ENCODE measurements around the gene UBAP2L. TPM values are rescaled to one million over a fixed set of nuclear protein-coding genes. Genes with fewer than 3 reads are reported as not detected.

The UBAP2L gene
- total and polyA plus RNA-seq, 2 experiments from 2014 or later, result 98.5 to 157 TPM

DNA sequence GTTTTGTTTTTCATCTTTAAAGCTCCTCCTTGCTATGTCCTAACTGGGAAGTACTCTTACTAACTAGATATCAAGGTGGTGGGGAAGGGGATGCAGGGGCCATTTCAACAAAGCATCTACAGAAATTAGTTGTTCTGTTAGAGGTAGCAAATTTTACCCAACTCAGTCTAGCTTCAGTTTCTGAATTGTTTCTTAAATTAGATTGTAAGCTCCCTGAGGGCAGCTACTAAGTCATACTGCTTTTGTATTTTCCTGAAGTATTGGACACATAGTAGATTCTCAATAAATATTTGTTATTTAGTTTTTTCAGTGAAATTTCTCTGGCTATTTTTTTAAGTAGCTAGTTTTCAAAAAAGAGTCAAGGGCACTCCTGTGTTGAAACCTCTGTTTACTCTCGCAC lies 1.8 kb downstream of the UBAP2L start (continued):
- TF ChIP-seq, protein P1, sequence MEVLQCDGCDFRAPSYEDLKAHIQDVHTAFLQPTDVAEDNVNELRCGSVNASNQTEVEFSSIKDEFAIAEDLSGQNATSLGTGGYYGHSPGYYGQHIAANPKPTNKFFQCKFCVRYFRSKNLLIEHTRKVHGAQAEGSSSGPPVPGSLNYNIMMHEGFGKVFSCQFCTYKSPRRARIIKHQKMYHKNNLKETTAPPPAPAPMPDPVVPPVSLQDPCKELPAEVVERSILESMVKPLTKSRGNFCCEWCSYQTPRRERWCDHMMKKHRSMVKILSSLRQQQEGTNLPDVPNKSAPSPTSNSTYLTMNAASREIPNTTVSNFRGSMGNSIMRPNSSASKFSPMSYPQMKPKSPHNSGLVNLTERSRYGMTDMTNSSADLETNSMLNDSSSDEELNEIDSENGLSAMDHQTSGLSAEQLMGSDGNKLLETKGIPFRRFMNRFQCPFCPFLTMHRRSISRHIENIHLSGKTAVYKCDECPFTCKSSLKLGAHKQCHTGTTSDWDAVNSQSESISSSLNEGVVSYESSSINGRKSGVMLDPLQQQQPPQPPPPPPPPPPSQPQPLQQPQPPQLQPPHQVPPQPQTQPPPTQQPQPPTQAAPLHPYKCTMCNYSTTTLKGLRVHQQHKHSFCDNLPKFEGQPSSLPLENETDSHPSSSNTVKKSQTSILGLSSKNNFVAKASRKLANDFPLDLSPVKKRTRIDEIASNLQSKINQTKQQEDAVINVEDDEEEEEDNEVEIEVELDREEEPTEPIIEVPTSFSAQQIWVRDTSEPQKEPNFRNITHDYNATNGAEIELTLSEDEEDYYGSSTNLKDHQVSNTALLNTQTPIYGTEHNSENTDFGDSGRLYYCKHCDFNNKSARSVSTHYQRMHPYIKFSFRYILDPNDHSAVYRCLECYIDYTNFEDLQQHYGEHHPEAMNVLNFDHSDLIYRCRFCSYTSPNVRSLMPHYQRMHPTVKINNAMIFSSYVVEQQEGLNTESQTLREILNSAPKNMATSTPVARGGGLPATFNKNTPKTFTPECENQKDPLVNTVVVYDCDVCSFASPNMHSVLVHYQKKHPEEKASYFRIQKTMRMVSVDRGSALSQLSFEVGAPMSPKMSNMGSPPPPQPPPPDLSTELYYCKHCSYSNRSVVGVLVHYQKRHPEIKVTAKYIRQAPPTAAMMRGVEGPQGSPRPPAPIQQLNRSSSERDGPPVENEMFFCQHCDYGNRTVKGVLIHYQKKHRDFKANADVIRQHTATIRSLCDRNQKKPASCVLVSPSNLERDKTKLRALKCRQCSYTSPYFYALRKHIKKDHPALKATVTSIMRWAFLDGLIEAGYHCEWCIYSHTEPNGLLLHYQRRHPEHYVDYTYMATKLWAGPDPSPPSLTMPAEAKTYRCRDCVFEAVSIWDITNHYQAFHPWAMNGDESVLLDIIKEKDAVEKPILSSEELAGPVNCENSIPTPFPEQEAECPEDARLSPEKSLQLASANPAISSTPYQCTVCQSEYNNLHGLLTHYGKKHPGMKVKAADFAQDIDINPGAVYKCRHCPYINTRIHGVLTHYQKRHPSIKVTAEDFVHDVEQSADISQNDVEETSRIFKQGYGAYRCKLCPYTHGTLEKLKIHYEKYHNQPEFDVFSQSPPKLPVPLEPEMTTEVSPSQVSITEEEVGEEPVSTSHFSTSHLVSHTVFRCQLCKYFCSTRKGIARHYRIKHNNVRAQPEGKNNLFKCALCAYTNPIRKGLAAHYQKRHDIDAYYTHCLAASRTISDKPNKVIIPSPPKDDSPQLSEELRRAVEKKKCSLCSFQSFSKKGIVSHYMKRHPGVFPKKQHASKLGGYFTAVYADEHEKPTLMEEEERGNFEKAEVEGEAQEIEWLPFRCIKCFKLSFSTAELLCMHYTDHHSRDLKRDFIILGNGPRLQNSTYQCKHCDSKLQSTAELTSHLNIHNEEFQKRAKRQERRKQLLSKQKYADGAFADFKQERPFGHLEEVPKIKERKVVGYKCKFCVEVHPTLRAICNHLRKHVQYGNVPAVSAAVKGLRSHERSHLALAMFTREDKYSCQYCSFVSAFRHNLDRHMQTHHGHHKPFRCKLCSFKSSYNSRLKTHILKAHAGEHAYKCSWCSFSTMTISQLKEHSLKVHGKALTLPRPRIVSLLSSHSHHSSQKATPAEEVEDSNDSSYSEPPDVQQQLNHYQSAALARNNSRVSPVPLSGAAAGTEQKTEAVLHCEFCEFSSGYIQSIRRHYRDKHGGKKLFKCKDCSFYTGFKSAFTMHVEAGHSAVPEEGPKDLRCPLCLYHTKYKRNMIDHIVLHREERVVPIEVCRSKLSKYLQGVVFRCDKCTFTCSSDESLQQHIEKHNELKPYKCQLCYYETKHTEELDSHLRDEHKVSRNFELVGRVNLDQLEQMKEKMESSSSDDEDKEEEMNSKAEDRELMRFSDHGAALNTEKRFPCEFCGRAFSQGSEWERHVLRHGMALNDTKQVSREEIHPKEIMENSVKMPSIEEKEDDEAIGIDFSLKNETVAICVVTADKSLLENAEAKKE (CRISPR knock-in tag; IDR thresholded peaks at IDR 0.05), result no peak
- TF ChIP-seq POLR2AphosphoS5 (IDR thresholded peaks at IDR 0.05; ENCODE audit: low read depth), result no peak
- no peak for TF ChIP-seq STAT1 (IDR thresholded peaks at IDR 0.05; ENCODE audit: unreplicated experiment)
- TF ChIP-seq, protein P2, sequence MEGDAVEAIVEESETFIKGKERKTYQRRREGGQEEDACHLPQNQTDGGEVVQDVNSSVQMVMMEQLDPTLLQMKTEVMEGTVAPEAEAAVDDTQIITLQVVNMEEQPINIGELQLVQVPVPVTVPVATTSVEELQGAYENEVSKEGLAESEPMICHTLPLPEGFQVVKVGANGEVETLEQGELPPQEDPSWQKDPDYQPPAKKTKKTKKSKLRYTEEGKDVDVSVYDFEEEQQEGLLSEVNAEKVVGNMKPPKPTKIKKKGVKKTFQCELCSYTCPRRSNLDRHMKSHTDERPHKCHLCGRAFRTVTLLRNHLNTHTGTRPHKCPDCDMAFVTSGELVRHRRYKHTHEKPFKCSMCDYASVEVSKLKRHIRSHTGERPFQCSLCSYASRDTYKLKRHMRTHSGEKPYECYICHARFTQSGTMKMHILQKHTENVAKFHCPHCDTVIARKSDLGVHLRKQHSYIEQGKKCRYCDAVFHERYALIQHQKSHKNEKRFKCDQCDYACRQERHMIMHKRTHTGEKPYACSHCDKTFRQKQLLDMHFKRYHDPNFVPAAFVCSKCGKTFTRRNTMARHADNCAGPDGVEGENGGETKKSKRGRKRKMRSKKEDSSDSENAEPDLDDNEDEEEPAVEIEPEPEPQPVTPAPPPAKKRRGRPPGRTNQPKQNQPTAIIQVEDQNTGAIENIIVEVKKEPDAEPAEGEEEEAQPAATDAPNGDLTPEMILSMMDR (conservative IDR thresholded peaks at IDR 0.05; ENCODE audit: low read depth in 2 of 2), result no peak
- TF ChIP-seq, protein P3, sequence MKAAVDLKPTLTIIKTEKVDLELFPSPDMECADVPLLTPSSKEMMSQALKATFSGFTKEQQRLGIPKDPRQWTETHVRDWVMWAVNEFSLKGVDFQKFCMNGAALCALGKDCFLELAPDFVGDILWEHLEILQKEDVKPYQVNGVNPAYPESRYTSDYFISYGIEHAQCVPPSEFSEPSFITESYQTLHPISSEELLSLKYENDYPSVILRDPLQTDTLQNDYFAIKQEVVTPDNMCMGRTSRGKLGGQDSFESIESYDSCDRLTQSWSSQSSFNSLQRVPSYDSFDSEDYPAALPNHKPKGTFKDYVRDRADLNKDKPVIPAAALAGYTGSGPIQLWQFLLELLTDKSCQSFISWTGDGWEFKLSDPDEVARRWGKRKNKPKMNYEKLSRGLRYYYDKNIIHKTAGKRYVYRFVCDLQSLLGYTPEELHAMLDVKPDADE (IDR thresholded peaks at IDR 0.05), result no peak
- no peak for TF ChIP-seq EZH2 (IDR thresholded peaks at IDR 0.05; ENCODE audit: low read depth, unreplicated experiment)
- no peak for TF ChIP-seq CREB1 (CRISPR knock-in tag; IDR thresholded peaks at IDR 0.05; ENCODE audit: low read depth)
- TF ChIP-seq ZNF114 (CRISPR knock-in tag; IDR thresholded peaks at IDR 0.05), result no peak
- no peak for TF ChIP-seq NANOG (IDR thresholded peaks at IDR 0.05; ENCODE audit: borderline replicate concordance)

Measured in GM23338 (cell line).